Measurements from ENCODE around the gene TRPM3. TPM values are rescaled to one million over a fixed set of nuclear protein-coding genes. Genes with fewer than 3 reads are reported as not detected.

The TRPM3 gene
- total and polyA plus RNA-seq, 2 of the 13 experiments (the other 11 are each of a cell fraction or from before 2014, with no cell fraction given): not detected

DNA sequence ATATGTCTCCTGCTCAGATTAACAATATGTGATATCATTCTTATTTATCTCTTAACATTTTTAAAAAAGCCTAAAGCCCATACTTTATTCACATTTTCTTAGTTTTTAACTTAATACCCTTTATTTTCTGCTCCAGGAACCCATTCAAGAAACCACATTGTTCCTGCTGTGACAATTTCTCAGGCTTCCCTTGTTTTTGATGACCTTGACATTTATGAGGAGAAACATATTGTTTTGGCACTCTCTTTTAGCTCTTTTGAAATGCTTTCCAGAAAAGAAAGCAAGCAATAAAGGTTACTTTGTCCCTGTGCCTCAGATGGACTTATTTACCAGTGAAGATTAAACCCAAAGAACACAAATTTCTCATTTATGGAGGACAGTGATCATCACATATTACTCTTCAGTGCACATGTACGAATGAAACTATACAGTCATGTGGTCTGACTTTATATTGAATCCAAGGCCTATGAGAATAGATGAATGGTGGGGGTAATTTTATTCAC is 445.5 kb downstream of the TRPM3 start:
- H4K20me1 ChIP-seq (ENCODE audit: insufficient read depth, low read length): no peaks in the 10 kb centered on the region
- H3K9me3 ChIP-seq (ENCODE audit: low read length): no peaks in the 10 kb centered on the region
- H3K27ac ChIP-seq (ENCODE audit: extremely low read length, insufficient read depth, low read length): no peak overlapping the region
- intact Hi-C loops (cut with micrococcal nuclease; ENCODE audit: unreplicated experiment) (no loop called here), in situ Hi-C loops (cut with HindIII; ENCODE audit: extremely low pct_ligation_motif_present, low pct_unique_long_range_greater_than_20kb) (no loop called here)
- TF ChIP-seq MAFF (IDR thresholded peaks at IDR 0.05; ENCODE audit: low read depth, low read length) (peak; percentile 57; the same call in 1 of the 2 replicates), MAFK (conservative IDR thresholded peaks at IDR 0.05 in 1 of 2, IDR thresholded peaks at IDR 0.05 in 1 of 2; ENCODE audit: low read length in 2 of 2) (peak; percentile 59 to 66), ZNF510 (CRISPR knock-in tag; IDR thresholded peaks at IDR 0.05; ENCODE audit: low read depth) (no peak)
- no peak for DNase-seq (ENCODE audit: low spot score)
- H3K4me3 ChIP-seq (replicated peaks in 1 of 3; ENCODE audit: insufficient read depth in 1 of 3, low read depth in 2 of 3, low read length in 3 of 3): no peak overlapping the region
- H2AFZ ChIP-seq (ENCODE audit: low read length): no peak overlapping the region
- WGBS (ENCODE audit: low lambda C conversion rate): 5% methylated on average over 1 of the region's 1 CpG
- no TSS peak for BruUV-seq (replicated peaks)
- H3K36me3 ChIP-seq (replicated peaks in 1 of 2; ENCODE audit: control insufficient read depth in 1 of 2, insufficient read depth in 2 of 2, low read length in 2 of 2): no peaks in the 10 kb centered on the region
- 0 out of 5 replicates have a peak, but pooled peaks cover 0 to 3% of the 10 kb centered on the region in 2 experiments for H3K27me3 ChIP-seq (ENCODE audit: control insufficient read depth in 1 of 2, insufficient read depth in 2 of 2, low read length in 2 of 2)
- H3K79me2 ChIP-seq (ENCODE audit: insufficient read depth, low read length): no peaks in the 10 kb centered on the region
- no peak overlapping the region for H3K9ac ChIP-seq (ENCODE audit: insufficient read depth, low read depth, low read length)
- no peak overlapping the region for H3K4me2 ChIP-seq (ENCODE audit: low read depth, low read length)
- no peak for ATAC-seq
- ChIA-PET POLR2A (no interaction called here), CTCF (ENCODE audit: low intra/inter-chr PET ratio, low total read pairs) (no interaction called here)
- H3K4me1 ChIP-seq (ENCODE audit: insufficient read depth, low read length): no peaks in the 10 kb centered on the region
- FAIRE-seq: no peak

- DNase-seq (ENCODE audit: low spot score) (no peak), FAIRE-seq (no peak), ATAC-seq (no peak)
- Histone ChIP-seq H4K20me1 (ENCODE audit: insufficient read depth, low read length) (no peaks in the 10 kb centered on the region), H3K4me1 (ENCODE audit: insufficient read depth, low read length) (no peaks in the 10 kb centered on the region), H3K27ac (ENCODE audit: extremely low read length, insufficient read depth, low read length) (no peak overlapping the region), H3K79me2 (ENCODE audit: insufficient read depth, low read length) (no peaks in the 10 kb centered on the region), H3K4me3 (replicated peaks in 1 of 3; ENCODE audit: insufficient read depth in 1 of 3, low read depth in 2 of 3, low read length in 3 of 3) (no peak overlapping the region), H3K9me3 (ENCODE audit: low read length) (no peaks in the 10 kb centered on the region), H2AFZ (ENCODE audit: low read length) (no peak overlapping the region), H3K9ac (ENCODE audit: insufficient read depth, low read depth, low read length) (no peak overlapping the region), H3K36me3 (replicated peaks in 1 of 2; ENCODE audit: control insufficient read depth in 1 of 2, insufficient read depth in 2 of 2, low read length in 2 of 2) (no peaks in the 10 kb centered on the region), H3K27me3 (ENCODE audit: control insufficient read depth in 1 of 2, insufficient read depth in 2 of 2, low read length in 2 of 2) (0 out of 5 replicates have a peak, but pooled peaks cover 0 to 3% of the 10 kb centered on the region in 2 experiments), H3K4me2 (ENCODE audit: low read depth, low read length) (no peak overlapping the region)
- 0% methylated on average over 1 of the region's 1 CpG for WGBS (ENCODE audit: low lambda C conversion rate)
- ChIA-PET POLR2A (no interaction called here), CTCF (ENCODE audit: low intra/inter-chr PET ratio, low total read pairs) (no interaction called here)
- TF ChIP-seq SP1 (IDR thresholded peaks at IDR 0.05) (no peak), SP1 (CRISPR knock-in tag; IDR thresholded peaks at IDR 0.05) (no peak), ZNF639 (CRISPR knock-in tag; conservative IDR thresholded peaks at IDR 0.05) (no peak), ZNF451 (CRISPR knock-in tag; IDR thresholded peaks at IDR 0.05) (no peak), TP53 (CRISPR knock-in tag; conservative IDR thresholded peaks at IDR 0.05) (no peak), U2AF1 (optimal IDR thresholded peaks at IDR 0.05; ENCODE audit: low read depth, low read length) (no peak), TRIM24 (CRISPR knock-in tag; IDR thresholded peaks at IDR 0.05) (no peak)
- no TSS peak for BruUV-seq (replicated peaks)
- intact Hi-C loops (cut with micrococcal nuclease; ENCODE audit: unreplicated experiment) (no loop called here), in situ Hi-C loops (cut with HindIII; ENCODE audit: extremely low pct_ligation_motif_present, low pct_unique_long_range_greater_than_20kb) (no loop called here)
These were observed 447.6 kb downstream of the TRPM3 start for GRCh38 chr9:70673844-70674243.

Data from HepG2 (cell line).